Smooth muscle cell (in vitro differentiated cells): ENCODE data around the gene CTBP1. TPM values are rescaled to one million over a fixed set of nuclear protein-coding genes. Genes with fewer than 3 reads are reported as not detected.

Source experiments
- DNase-seq: peaks from one replicate; lab custom pipeline; 2025; ENCODE audit not compliant: unreplicated experiment; lab: John Stamatoyannopoulos, UW
- H2AFZ ChIP-seq: fragments of 200-600 bp; sonication (generic); 2 replicates; pipeline ENCODE4 v1.6.0; 2016; ENCODE audit warnings: antibody characterized with exemption, low read depth, mild to moderate bottlenecking
- H3F3A ChIP-seq: fragments of 200-600 bp; sonication (generic); 2 replicates; pipeline ENCODE4 v1.6.0; 2017; ENCODE audit warnings: antibody characterized with exemption, low read depth
- H3K27ac ChIP-seq: fragments of 200-600 bp; sonication (generic); 2 replicates; pipeline ENCODE4 v1.5.1; 2016; ENCODE audit warnings: low read depth, mild to moderate bottlenecking
- H3K27me3 ChIP-seq: fragments of 200-600 bp; sonication (generic); 2 replicates; pipeline ENCODE4 v1.6.1; 2016; ENCODE audit warnings: low read depth, mild to moderate bottlenecking
- H3K36me3 ChIP-seq: fragments of 200-600 bp; sonication (generic); 2 replicates; pipeline ENCODE4 v1.5.1; 2016; ENCODE audit warnings: low read depth
- H3K4me1 ChIP-seq: fragments of 200-600 bp; sonication (generic); 2 replicates; pipeline ENCODE4 v1.5.1; 2016; ENCODE audit warnings: low read depth
- H3K4me2 ChIP-seq: fragments of 200-600 bp; sonication (generic); 2 replicates; pipeline ENCODE4 v1.6.0; 2016; ENCODE audit warnings: mild to moderate bottlenecking
- H3K4me3 ChIP-seq: fragments of 200-600 bp; sonication (generic); 2 replicates; pipeline ENCODE4 v1.5.1; 2016; ENCODE audit warnings: mild to moderate bottlenecking
- H3K79me2 ChIP-seq: fragments of 200-600 bp; sonication (generic); 2 replicates; pipeline ENCODE4 v1.6.0; 2016; ENCODE audit warnings: low read depth, mild to moderate bottlenecking
- H3K9ac ChIP-seq: fragments of 200-600 bp; sonication (generic); 2 replicates; pipeline ENCODE4 v1.6.0; 2016; ENCODE audit warnings: low read depth
- H3K9me3 ChIP-seq: fragments of 200-600 bp; sonication (generic); replicated peaks from 2 replicates; pipeline ENCODE4 v1.5.1; 2016; ENCODE audit warnings: low read depth
- H4K20me1 ChIP-seq: fragments of 200-600 bp; sonication (generic); 2 replicates; pipeline ENCODE4 v1.6.0; 2016; ENCODE audit warnings: low read depth
- CTCF ChIP-seq: fragments of 200-600 bp; sonication (generic); IDR thresholded peaks from 2 replicates; pipeline ENCODE4 v1.5.1; 2017; ENCODE audit warnings: borderline replicate concordance, mild to moderate bottlenecking, antibody characterized with exemption; ENCODE audit not compliant: insufficient read depth, poor library complexity, severe bottlenecking
- WGBS: methylation state at CpG from one replicate; pipeline ENCODE4 v1.1.7; 2016; ENCODE audit warnings: low lambda C conversion rate; 5-methylcytosine and 5-hydroxymethylcytosine counted together
- polyA plus RNA-seq: library from polyadenylated mRNA; unstranded; fragments of >200 nt; fragmentation: Nextera tagmentation; extraction: Ambion mirVana; gene quantifications from 2 replicates; pipeline ENCODE4 v1.2.1, GENCODE V29; 2016
- total RNA-seq: library from RNA; depleted of rRNA; stranded (reverse); fragments of >200 nt; gene quantifications from 2 replicates; pipeline ENCODE4 v1.2.3, GENCODE V29; 2014

Gene CTBP1
- total and polyA plus RNA-seq, 2 experiments from 2014 or later, result 76.9 to 132 TPM

DNA sequence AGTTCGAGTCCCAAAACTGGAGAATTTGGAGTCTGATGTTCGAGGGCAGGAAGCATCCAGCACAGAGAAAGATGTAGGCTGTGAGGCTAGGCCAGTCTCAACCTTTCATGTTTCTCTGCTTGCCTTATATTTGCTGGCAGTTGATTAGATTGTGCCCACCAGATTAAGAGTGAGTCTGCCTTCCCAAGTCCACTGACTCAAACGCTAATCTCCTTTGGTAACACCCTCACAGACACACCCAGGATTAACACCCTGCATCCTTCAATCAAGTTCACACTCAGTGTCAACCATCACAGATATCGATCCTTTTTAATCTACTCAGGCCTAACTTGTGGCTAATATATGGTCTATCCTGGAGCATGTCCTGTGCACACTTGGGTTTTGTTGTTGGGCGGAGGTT lies 22.8 kb upstream of the CTBP1 start:
- no peaks in the 10 kb centered on the region for H3K36me3 ChIP-seq
- no peaks in the 10 kb centered on the region for H3K79me2 ChIP-seq
- no peak overlapping the region for H3K4me2 ChIP-seq
- 93% methylated on average over 5 of the region's 5 CpGs for WGBS
- H4K20me1 ChIP-seq, result no peaks in the 10 kb centered on the region
- H3K27ac ChIP-seq, result no peak overlapping the region
- H3K27me3 ChIP-seq, result no peaks in the 10 kb centered on the region
- peaks cover 4% of the 10 kb centered on the region for H3K9me3 ChIP-seq
- DNase-seq, result no peak
- TF ChIP-seq CTCF, result no peak
- H3K4me3 ChIP-seq, result no peak overlapping the region
- no peak overlapping the region for H3K9ac ChIP-seq
- H3K4me1 ChIP-seq, result no peaks in the 10 kb centered on the region
- H2AFZ ChIP-seq, result no peak overlapping the region
- no peaks in the 10 kb centered on the region for H3F3A ChIP-seq

GRCh38 chr4:1269209-1269608 lies 20.3 kb upstream of the CTBP1 start:
- no peak overlapping the region for H3K4me2 ChIP-seq
- H3K36me3 ChIP-seq, result no peaks in the 10 kb centered on the region

GRCh38 chr4:1266881-1267763 lies 18.2 kb upstream of the CTBP1 start:
- Histone ChIP-seq H3K36me3 (no peaks in the 10 kb centered on the region), H3K4me1 (no peaks in the 10 kb centered on the region), H3K79me2 (no peaks in the 10 kb centered on the region), H3K9ac (no peak overlapping the region), H3F3A (no peaks in the 10 kb centered on the region), H3K4me2 (no peak overlapping the region), H4K20me1 (no peaks in the 10 kb centered on the region), H3K9me3 (peaks cover 4% of the 10 kb centered on the region), H3K27ac (no peak overlapping the region), H3K4me3 (no peak overlapping the region), H2AFZ (no peak overlapping the region), H3K27me3 (no peaks in the 10 kb centered on the region)
- TF ChIP-seq CTCF, result no peak
- WGBS, result 89% methylated on average over 9 of the region's 9 CpGs
- no peak for DNase-seq

More at GRCh38 chr4:1269209-1269608, 20.3 kb upstream of the CTBP1 start:
- no peak for TF ChIP-seq CTCF
- Histone ChIP-seq H3K27me3 (no peaks in the 10 kb centered on the region), H3F3A (no peaks in the 10 kb centered on the region), H3K27ac (no peak overlapping the region), H3K4me1 (no peaks in the 10 kb centered on the region), H3K4me3 (no peak overlapping the region), H3K79me2 (no peaks in the 10 kb centered on the region), H2AFZ (no peak overlapping the region), H3K9me3 (peaks cover 4% of the 10 kb centered on the region), H3K9ac (no peak overlapping the region), H4K20me1 (no peaks in the 10 kb centered on the region)
- DNase-seq, result no peak

DNA sequence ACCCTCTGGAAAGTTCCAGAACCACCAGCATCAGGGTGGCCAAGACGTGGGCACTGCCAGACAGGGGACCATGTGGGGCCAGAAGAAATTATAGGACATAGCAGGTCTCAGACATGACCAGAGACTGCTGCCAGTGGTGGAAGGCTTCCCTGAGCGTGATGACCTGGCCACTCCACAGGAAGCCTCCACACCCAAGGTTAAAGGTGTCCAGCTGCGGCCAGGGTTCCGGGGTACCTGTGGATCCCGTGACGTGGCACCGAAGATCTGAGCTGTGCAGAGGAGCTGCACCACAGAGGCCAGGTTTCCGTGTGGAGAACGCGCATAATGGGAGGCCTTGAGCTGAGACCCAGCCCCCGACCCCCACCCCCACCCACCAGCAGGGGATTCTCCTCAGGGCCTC lies 16.4 kb upstream of the CTBP1 start:
- Histone ChIP-seq H3K9ac (no peak overlapping the region), H3K27me3 (no peaks in the 10 kb centered on the region), H4K20me1 (no peaks in the 10 kb centered on the region), H3K9me3 (peaks cover 4% of the 10 kb centered on the region), H3K4me1 (no peaks in the 10 kb centered on the region), H2AFZ (no peak overlapping the region), H3K27ac (no peak overlapping the region), H3K79me2 (no peaks in the 10 kb centered on the region), H3K4me2 (no peak overlapping the region), H3F3A (no peaks in the 10 kb centered on the region), H3K36me3 (no peaks in the 10 kb centered on the region), H3K4me3 (no peak overlapping the region)
- no peak for TF ChIP-seq CTCF
- no peak for DNase-seq
- WGBS, result 93% methylated on average over 11 of the region's 11 CpGs
